Measurements from ENCODE around the gene PARM1. TPM values are rescaled to one million over a fixed set of nuclear protein-coding genes. Genes with fewer than 3 reads are reported as not detected.
A peak's percentile ranks its signal among the peaks of the same experiment; 100 is the strongest.

The PARM1 gene, protein sequence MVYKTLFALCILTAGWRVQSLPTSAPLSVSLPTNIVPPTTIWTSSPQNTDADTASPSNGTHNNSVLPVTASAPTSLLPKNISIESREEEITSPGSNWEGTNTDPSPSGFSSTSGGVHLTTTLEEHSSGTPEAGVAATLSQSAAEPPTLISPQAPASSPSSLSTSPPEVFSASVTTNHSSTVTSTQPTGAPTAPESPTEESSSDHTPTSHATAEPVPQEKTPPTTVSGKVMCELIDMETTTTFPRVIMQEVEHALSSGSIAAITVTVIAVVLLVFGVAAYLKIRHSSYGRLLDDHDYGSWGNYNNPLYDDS
- 10 to 100 TPM; 12.9 to 25.7 (median 24.1) TPM for total RNA-seq

DNA sequence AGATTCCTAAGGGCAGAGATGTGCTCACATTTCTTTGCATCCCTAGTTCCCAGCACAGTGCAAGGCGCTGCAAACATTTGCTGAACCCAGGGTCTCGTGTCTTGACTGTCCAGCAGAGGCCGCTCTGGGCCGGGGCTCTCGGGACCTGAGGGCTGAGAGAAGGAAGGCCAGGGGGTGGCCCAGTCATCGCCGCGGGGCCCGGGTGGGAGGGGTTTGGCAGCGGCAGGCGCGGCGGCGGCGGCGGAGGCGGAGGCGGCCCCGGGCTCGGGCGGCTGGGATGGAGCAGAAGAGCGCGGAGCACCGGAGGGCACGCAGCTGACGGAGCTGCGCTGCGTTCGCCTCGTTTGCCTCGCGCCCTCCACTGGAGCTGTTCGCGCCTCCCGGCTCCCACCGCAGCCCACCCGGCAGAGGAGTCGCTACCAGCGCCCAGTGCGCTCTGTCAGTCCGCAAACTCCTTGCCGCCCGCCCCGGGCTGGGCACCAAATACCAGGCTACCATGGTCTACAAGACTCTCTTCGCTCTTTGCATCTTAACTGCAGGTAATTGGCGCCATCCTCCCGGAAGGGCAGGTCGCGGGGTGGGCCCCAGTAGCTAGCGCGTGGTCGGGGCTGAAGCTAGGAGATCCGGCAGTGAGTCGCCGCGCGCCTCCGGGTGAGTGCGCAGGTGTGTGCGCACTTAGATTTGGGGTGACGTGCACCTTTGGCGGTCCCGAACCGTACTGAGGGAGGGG lies at the start of gene PARM1:
Gene PARM1 (plus strand): TSS at position 285 of the 730 bp plus-strand sequence. CDS start 212 bp downstream, at position 497.
- Histone ChIP-seq H3K36me3 (no peaks in the 10 kb centered on the region), H3K27me3 (peaks cover 0 to 8% (median 0%) of the 10 kb centered on the region in 4 donors), H3K9me3 (no peaks in the 10 kb centered on the region), H3K4me3 (peak within 1 kb of the TSS; percentile 65 to 83 (median 72)), H3K4me1 (peaks cover 3 to 34% (median 27%) of the 10 kb centered on the region in 4 donors), H3K27ac (replicated peaks in 1 of 4) (peak within 1 kb of the TSS; percentile 67 to 85 (median 83))
- intact Hi-C loops (cut with DNase I), result loop anchor here (5.0 kb wide), 1 partner anchor 554 kb away; no protein-coding TSS in a partner anchor
- peak; percentile 96 for DNase-seq (ENCODE audit: extremely low spot score)
- 0% methylated on average over 2 of the region's 64 CpGs for WGBS
- TF ChIP-seq EP300 (IDR thresholded peaks at IDR 0.05) (no peak), POLR2AphosphoS5 (IDR thresholded peaks at IDR 0.05) (peak; percentile 60 to 69)
- TF ChIP-seq, protein P1, sequence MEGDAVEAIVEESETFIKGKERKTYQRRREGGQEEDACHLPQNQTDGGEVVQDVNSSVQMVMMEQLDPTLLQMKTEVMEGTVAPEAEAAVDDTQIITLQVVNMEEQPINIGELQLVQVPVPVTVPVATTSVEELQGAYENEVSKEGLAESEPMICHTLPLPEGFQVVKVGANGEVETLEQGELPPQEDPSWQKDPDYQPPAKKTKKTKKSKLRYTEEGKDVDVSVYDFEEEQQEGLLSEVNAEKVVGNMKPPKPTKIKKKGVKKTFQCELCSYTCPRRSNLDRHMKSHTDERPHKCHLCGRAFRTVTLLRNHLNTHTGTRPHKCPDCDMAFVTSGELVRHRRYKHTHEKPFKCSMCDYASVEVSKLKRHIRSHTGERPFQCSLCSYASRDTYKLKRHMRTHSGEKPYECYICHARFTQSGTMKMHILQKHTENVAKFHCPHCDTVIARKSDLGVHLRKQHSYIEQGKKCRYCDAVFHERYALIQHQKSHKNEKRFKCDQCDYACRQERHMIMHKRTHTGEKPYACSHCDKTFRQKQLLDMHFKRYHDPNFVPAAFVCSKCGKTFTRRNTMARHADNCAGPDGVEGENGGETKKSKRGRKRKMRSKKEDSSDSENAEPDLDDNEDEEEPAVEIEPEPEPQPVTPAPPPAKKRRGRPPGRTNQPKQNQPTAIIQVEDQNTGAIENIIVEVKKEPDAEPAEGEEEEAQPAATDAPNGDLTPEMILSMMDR (IDR thresholded peaks at IDR 0.05), result peak; percentile 71 to 81 (median 81)

DNA sequence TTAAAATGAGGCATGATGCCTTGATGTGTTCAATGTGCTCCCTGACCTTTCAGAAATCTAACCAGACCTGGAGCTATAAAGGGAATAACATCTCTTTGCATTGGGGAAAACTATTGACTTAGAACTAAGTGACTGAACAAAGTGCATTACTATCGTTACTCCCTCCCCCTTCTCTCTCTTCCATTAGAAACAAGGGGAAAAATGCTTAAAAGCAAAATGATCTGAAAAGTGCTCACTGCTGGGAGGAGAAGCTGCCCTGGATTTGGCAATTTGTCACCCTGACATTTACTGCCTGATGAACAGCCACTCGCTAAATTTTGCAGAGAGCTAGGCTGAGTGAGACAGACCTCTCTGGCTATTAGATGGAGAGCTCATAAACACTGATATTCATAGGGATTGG lies 48.6 kb upstream of the PARM1 start:
- Histone ChIP-seq H3K4me3 (no peak overlapping the region), H3K36me3 (no peaks in the 10 kb centered on the region), H3K4me1 (no peaks in the 10 kb centered on the region), H3K9me3 (no peaks in the 10 kb centered on the region), H3K27me3 (no peaks in the 10 kb centered on the region), H3K27ac (replicated peaks in 1 of 4) (no peak overlapping the region)
- 57% methylated on average over 2 of the region's 2 CpGs for WGBS
- DNase-seq (ENCODE audit: extremely low spot score), result no peak
- TF ChIP-seq POLR2A (IDR thresholded peaks at IDR 0.05; ENCODE audit: low read depth), result no peak
- TF ChIP-seq, protein P1 (IDR thresholded peaks at IDR 0.05), result no peak
- intact Hi-C loops (cut with DNase I), result no loop called here

DNA sequence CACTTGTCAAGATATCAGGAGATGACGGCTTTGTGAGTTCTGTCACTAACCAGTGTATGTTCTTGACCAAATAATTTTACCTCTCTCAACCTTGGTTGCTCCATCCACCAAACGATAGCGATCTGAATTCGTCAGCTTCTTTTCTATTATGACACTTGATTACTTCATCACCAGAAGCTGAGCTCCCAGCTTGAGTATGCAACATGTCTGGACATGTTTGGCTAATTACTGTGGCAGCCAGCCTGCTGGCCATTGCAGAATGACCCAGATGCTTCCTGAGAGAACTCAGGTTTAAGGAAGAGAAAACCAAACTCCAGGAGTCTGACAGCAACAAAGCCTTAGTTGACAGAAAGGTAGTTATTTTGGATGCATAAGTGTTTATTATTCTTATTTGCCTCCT lies 46.4 kb upstream of the PARM1 start:
- H3K36me3 ChIP-seq, result no peaks in the 10 kb centered on the region
- H3K27ac ChIP-seq (replicated peaks in 1 of 4), result no peak overlapping the region
- WGBS, result 88% methylated on average over 4 of the region's 4 CpGs
- no peaks in the 10 kb centered on the region for H3K9me3 ChIP-seq
- TF ChIP-seq POLR2A (IDR thresholded peaks at IDR 0.05; ENCODE audit: low read depth) (no peak), POLR2AphosphoS5 (IDR thresholded peaks at IDR 0.05) (no peak), EP300 (IDR thresholded peaks at IDR 0.05) (no peak)
- TF ChIP-seq, protein P1 (IDR thresholded peaks at IDR 0.05), result no peak
- DNase-seq (ENCODE audit: extremely low spot score), result no peak
- H3K27me3 ChIP-seq, result no peaks in the 10 kb centered on the region
- intact Hi-C loops (cut with DNase I), result no loop called here
- H3K4me3 ChIP-seq, result no peak overlapping the region
- no peaks in the 10 kb centered on the region for H3K4me1 ChIP-seq

DNA sequence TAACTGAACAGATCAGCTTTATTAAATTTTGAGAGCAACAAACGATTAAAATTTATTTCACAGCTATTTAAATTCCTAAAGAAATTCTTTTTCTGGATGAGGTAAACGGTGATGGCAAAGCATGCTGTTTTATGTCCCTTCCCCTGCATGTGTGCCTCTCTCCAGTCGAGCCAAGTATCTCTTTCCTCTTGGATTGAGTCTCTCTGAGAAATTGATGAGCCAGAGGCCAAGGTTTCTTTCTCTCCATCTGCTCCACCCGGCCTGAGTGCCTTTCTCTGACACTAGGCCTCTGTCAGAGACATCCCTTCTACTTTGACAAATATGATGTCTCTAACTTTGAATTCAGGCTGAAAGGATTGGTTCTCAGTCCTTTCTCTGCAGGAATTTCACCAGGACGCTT lies 42.6 kb upstream of the PARM1 start:
- Histone ChIP-seq H3K4me1 (peaks cover 0 to 6% (median 4%) of the 10 kb centered on the region in 4 donors), H3K27ac (replicated peaks in 1 of 4) (no peak overlapping the region), H3K4me3 (no peak overlapping the region), H3K27me3 (no peaks in the 10 kb centered on the region), H3K36me3 (no peaks in the 10 kb centered on the region), H3K9me3 (no peaks in the 10 kb centered on the region)
- intact Hi-C loops (cut with DNase I), result no loop called here
- no peak for DNase-seq (ENCODE audit: extremely low spot score)
- 39% methylated on average over 5 of the region's 5 CpGs for WGBS
- TF ChIP-seq, protein P1 (IDR thresholded peaks at IDR 0.05), result no peak

All from esophagus muscularis mucosa (tissue), 4 donors.